ENCODE results near the gene MCMBP. TPM values are rescaled to one million over a fixed set of nuclear protein-coding genes. Genes with fewer than 3 reads are reported as not detected.

Gene MCMBP
- total and polyA plus RNA-seq, 2 donors (not counting 3 experiments of a cell fraction or from before 2014, with no cell fraction given), result 44.8 to 62.5 TPM

- POLR2A ChIA-PET, result no interaction called here
- no peak overlapping the region for H2AFZ ChIP-seq (ENCODE audit: low read depth, low read length)
- no TSS peak for BruUV-seq (replicated peaks)
- TF ChIP-seq EZH2 (IDR thresholded peaks at IDR 0.05; ENCODE audit: borderline replicate concordance, low read depth, low read length, severe bottlenecking), result no peak
- TF ChIP-seq, protein P1, sequence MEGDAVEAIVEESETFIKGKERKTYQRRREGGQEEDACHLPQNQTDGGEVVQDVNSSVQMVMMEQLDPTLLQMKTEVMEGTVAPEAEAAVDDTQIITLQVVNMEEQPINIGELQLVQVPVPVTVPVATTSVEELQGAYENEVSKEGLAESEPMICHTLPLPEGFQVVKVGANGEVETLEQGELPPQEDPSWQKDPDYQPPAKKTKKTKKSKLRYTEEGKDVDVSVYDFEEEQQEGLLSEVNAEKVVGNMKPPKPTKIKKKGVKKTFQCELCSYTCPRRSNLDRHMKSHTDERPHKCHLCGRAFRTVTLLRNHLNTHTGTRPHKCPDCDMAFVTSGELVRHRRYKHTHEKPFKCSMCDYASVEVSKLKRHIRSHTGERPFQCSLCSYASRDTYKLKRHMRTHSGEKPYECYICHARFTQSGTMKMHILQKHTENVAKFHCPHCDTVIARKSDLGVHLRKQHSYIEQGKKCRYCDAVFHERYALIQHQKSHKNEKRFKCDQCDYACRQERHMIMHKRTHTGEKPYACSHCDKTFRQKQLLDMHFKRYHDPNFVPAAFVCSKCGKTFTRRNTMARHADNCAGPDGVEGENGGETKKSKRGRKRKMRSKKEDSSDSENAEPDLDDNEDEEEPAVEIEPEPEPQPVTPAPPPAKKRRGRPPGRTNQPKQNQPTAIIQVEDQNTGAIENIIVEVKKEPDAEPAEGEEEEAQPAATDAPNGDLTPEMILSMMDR (IDR thresholded peaks at IDR 0.05; ENCODE audit: extremely low read depth in 1 of 2, insufficient read depth in 1 of 2, low read depth in 1 of 2, low read length in 2 of 2), result no peak
- TF ChIP-seq FOS (IDR thresholded peaks at IDR 0.05; ENCODE audit: borderline replicate concordance, insufficient read depth, low read length), result no peak
- TF ChIP-seq GATA2 (IDR thresholded peaks at IDR 0.05; ENCODE audit: insufficient read depth, insufficient read length, low read depth, low read length), result no peak
- no peak for TF ChIP-seq JUN (IDR thresholded peaks at IDR 0.05; ENCODE audit: borderline replicate concordance, insufficient read depth, insufficient read length, low read depth)
- TF ChIP-seq MAX (IDR thresholded peaks at IDR 0.05; ENCODE audit: insufficient read depth, insufficient read length), result no peak
- CTCF ChIA-PET, result interaction anchor here (0.6 to 2.8 kb wide), 6 partner anchors 10 to 142 kb away, joined by 3 to 26 read pairs (median 4); no protein-coding TSS in a partner anchor
- peak overlapping the region; percentile 42 for H3K4me2 ChIP-seq (ENCODE audit: insufficient read depth, low read length)
- H3K27ac ChIP-seq (ENCODE audit: insufficient read depth, low read depth, low read length), result no peak overlapping the region
- dilution Hi-C loops (cut with MboI; ENCODE audit: extremely low pct_ligation_motif_present, low sequenced_read_pairs), result no loop called here
- H3K9me1 ChIP-seq (replicated peaks; ENCODE audit: control insufficient read depth, extremely low read depth, insufficient read depth, low read length), result no peaks in the 10 kb centered on the region
- peak; percentile 86 for FAIRE-seq
- H3K9ac ChIP-seq (replicated peaks; ENCODE audit: extremely low read depth, insufficient read depth, low read length), result no peak overlapping the region
- no peaks in the 10 kb centered on the region for H3K79me2 ChIP-seq (ENCODE audit: control insufficient read depth, insufficient read depth, low read length)
- no peak overlapping the region for H3K4me3 ChIP-seq (replicated peaks in 1 of 3; ENCODE audit: insufficient read depth in 1 of 3, low read depth in 1 of 3, low read length in 3 of 3)
- peaks cover 9% of the 10 kb centered on the region for H3K4me1 ChIP-seq (ENCODE audit: control insufficient read depth, extremely low read depth, insufficient read depth, low read length)
- DNase-seq (ENCODE audit: low read depth, low spot score), result peak; percentile 64
- H4K20me1 ChIP-seq (replicated peaks; ENCODE audit: control insufficient read depth, extremely low read depth, insufficient read depth, low read length), result no peaks in the 10 kb centered on the region
- no peaks in the 10 kb centered on the region for H3K9me3 ChIP-seq (replicated peaks; ENCODE audit: control insufficient read depth, insufficient read depth, low read length)
- no peaks in the 10 kb centered on the region for H3K36me3 ChIP-seq (ENCODE audit: control insufficient read depth in 2 of 2, extremely low read depth in 1 of 2, insufficient read depth in 2 of 2, low read length in 2 of 2)
- intact Hi-C loops (cut with micrococcal nuclease), result loop anchor here (2.0 kb wide), 1 partner anchor 42 kb away; no protein-coding TSS in a partner anchor
- no peaks in the 10 kb centered on the region for H3K27me3 ChIP-seq (ENCODE audit: control insufficient read depth in 2 of 2, insufficient read depth in 2 of 2, low read length in 2 of 2)
Observed at GRCh38 chr10:119812684-119813083, 60.0 kb downstream of the MCMBP start.

Measured in endothelial cell of umbilical vein (primary cell).